CD14-positive monocyte (primary cell): ENCODE results near the gene KCNQ1. TPM values are rescaled to one million over a fixed set of nuclear protein-coding genes. Genes with fewer than 3 reads are reported as not detected.

Experiments
- DNase-seq, 3 donors: peaks; one replicate each; pipeline ENCODE4 v3.0.0-alpha.2; 2011 to 2022
- H2AFZ ChIP-seq: 2 replicates; pipeline ENCODE4 v1.6.0; 2012; ENCODE audit warnings: mild to moderate bottlenecking, low read depth, low read length, inconsistent platforms; ENCODE audit not compliant: insufficient read depth, poor library complexity, severe bottlenecking
- H3K27ac ChIP-seq, 2 donors: 1 replicate in 1 of 2; 2 replicates in 1 of 2; pipeline ENCODE4 v1.5.1; 2012 to 2013; ENCODE audit warnings: low read length in 2 of 2, control low read depth in 1 of 2, inconsistent platforms in 1 of 2, low read depth in 1 of 2, mild to moderate bottlenecking in 1 of 2
- H3K27me3 ChIP-seq, 2 donors: one replicate each; pipeline versions ENCODE4 v1.6.0 to v1.6.1; 2011 to 2013; ENCODE audit warnings: low read length in 2 of 2; ENCODE audit not compliant: control insufficient read depth in 2 of 2, insufficient read depth in 2 of 2
- H3K36me3 ChIP-seq, 2 donors: replicated peaks in 1 of 2; 1 replicate in 1 of 2; 2 replicates in 1 of 2; pipeline versions ENCODE4 v1.5.1 to v1.6.1; 2012 to 2013; ENCODE audit warnings: low read length in 2 of 2, control low read depth in 1 of 2, inconsistent platforms in 1 of 2, mild to moderate bottlenecking in 1 of 2; ENCODE audit not compliant: insufficient read depth in 2 of 2, control insufficient read depth in 1 of 2
- H3K4me1 ChIP-seq, 2 donors: 1 replicate in 1 of 2; 2 replicates in 1 of 2; pipeline versions ENCODE4 v1.5.1 to v1.6.1; 2012 to 2013; ENCODE audit warnings: low read length in 2 of 2, control low read depth in 1 of 2, inconsistent platforms in 1 of 2, mild to moderate bottlenecking in 1 of 2, moderate library complexity in 1 of 2; ENCODE audit not compliant: insufficient read depth in 2 of 2, control insufficient read depth in 1 of 2
- H3K4me2 ChIP-seq: replicated peaks from 2 replicates; pipeline ENCODE3; 2012; ENCODE audit warnings: low read length, moderate library complexity, mild to moderate bottlenecking; ENCODE audit not compliant: poor library complexity, severe bottlenecking; ENCODE audit errors: extremely low read depth
- H3K4me3 ChIP-seq, 3 experiments: fragments of 200-600 bp in 1 of 3; sonication (generic) in 1 of 3; replicated peaks in 1 of 3; 1 replicate in 2 of 3; 2 replicates in 1 of 3; pipeline ENCODE4 v1.5.1; 2011 to 2013; ENCODE audit warnings: low read length in 3 of 3, mild to moderate bottlenecking in 3 of 3, control low read depth in 2 of 3, low read depth in 2 of 3, inconsistent platforms in 1 of 3, moderate library complexity in 1 of 3
- H3K79me2 ChIP-seq: 2 replicates; pipeline ENCODE4 v1.6.0; 2012; ENCODE audit warnings: mild to moderate bottlenecking, control low read depth, inconsistent platforms, low read length, moderate library complexity; ENCODE audit not compliant: insufficient read depth
- H3K9ac ChIP-seq: 2 replicates; pipeline ENCODE4 v1.6.0; 2017; ENCODE audit warnings: low read length, mild to moderate bottlenecking; ENCODE audit not compliant: insufficient read depth, poor library complexity, severe bottlenecking
- H3K9me3 ChIP-seq, 2 donors: replicated peaks in 1 of 2; 1 replicate in 1 of 2; 2 replicates in 1 of 2; pipeline versions ENCODE4 v1.5.1 to v1.6.1; 2012 to 2013; ENCODE audit warnings: low read length in 2 of 2, control low read depth in 1 of 2; ENCODE audit not compliant: control insufficient read depth in 1 of 2, insufficient read depth in 1 of 2
- H4K20me1 ChIP-seq: 2 replicates; pipeline ENCODE4 v1.6.0; 2012; ENCODE audit warnings: mild to moderate bottlenecking, low read length, control low read depth, moderate library complexity; ENCODE audit not compliant: insufficient read depth
- H3K27ac Mint-ChIP-seq, 7 donors: one replicate each; pipeline ENCODE4 v1.8.0; 2020; ENCODE audit warnings: mild to moderate bottlenecking in 7 of 7, mixed read lengths in 7 of 7, moderate library complexity in 6 of 7, inconsistent platforms in 2 of 7
- H3K27me3 Mint-ChIP-seq, 3 donors: one replicate each; pipeline ENCODE4 v1.8.0; 2021 to 2022; ENCODE audit warnings: low read depth in 3 of 3, mild to moderate bottlenecking in 3 of 3, mixed read lengths in 3 of 3, moderate library complexity in 3 of 3, inconsistent platforms in 1 of 3
- H3K36me3 Mint-ChIP-seq, 2 donors: one replicate each; pipeline ENCODE4 v1.8.0; 2020; ENCODE audit warnings: mixed read lengths in 2 of 2, inconsistent platforms in 1 of 2, mild to moderate bottlenecking in 1 of 2
- H3K4me1 Mint-ChIP-seq: one replicate; pipeline ENCODE4 v1.8.0; 2020; ENCODE audit warnings: mild to moderate bottlenecking, mixed read lengths
- H3K4me3 Mint-ChIP-seq, 2 donors: one replicate each; pipeline ENCODE4 v1.8.0; 2020; ENCODE audit warnings: mild to moderate bottlenecking in 2 of 2, mixed read lengths in 2 of 2, moderate library complexity in 1 of 2
- H3K9me3 Mint-ChIP-seq, 7 donors: one replicate each; pipeline ENCODE4 v1.8.0; 2020 to 2022; ENCODE audit warnings: mixed read lengths in 7 of 7, mild to moderate bottlenecking in 6 of 7, moderate library complexity in 6 of 7, inconsistent platforms in 2 of 7
- WGBS: methylation state at CpG from one replicate; pipeline ENCODE4 v1.1.5; 2013; ENCODE audit warnings: missing lambda C conversion rate; ENCODE audit not compliant: insufficient coverage; 5-methylcytosine and 5-hydroxymethylcytosine counted together
- intact Hi-C, 2 donors: fragments of 100-400 bp; cut with micrococcal nuclease; formaldehyde crosslinking; loops; one replicate each; pipeline versions ENCODE4 v1.15.0 to v1.15.1; 2023
- polyA plus RNA-seq, 3 donors: library from polyadenylated mRNA; depleted of rRNA in 1 of 3; unstranded in 2 of 3; stranded (reverse) in 1 of 3; fragments of 300-500 nt in 2 of 3; fragments of >200 nt in 1 of 3; fragmentation: Illumina TruSeq in 2 of 3; gene quantifications; 1 replicate in 2 of 3; 2 replicates in 1 of 3; pipeline ENCODE4 v1.2.3, GENCODE V29; 2012 to 2021
- TF ChIP-seq, protein P1 (sequence below): fragments of 200-600 bp; IDR thresholded peaks from one replicate; pipeline ENCODE4 v1.8.0; 2022; ENCODE audit warnings: antibody characterized with exemption, mild to moderate bottlenecking

The KCNQ1 gene
- polyA plus RNA-seq, 3 donors = 14.9 to 31.8 (median 21.6) TPM

DNA sequence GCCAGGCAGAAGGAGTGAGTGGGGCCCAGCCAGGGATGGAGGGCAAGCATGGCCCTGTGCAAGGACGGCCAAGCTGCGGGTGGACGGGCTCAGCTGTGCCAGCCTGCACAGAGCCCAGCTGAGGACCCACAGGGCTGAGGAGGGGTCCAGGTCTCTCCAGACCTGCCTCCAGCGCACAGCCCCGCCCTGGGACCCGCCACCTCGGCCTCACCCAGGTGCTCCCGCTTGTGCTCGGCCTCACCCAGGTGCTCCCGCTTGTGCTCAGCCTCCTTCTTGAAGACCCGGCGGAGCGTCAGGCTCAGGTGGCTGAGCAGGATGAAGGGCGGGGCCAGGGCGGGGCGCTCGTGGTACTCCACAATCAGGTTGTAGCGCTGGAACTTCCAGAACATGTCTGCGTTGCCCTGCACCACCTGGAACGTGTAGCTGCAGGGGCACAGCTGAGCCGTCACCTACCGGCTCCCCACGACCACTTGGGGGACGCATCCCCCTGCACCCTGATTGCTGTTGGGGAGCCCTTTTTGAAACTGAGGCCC, 37.9 kb upstream of the KCNQ1 start:
- H3K4me1 Mint-ChIP-seq = peaks cover 3% of the 10 kb centered on the region
- Histone ChIP-seq H3K4me2 (no peak overlapping the region), H3K9me3 (no peaks in the 10 kb centered on the region), H3K27me3 (no peaks in the 10 kb centered on the region), H4K20me1 (peaks cover 7% of the 10 kb centered on the region), H2AFZ (no peak overlapping the region), H3K4me1 (peaks cover under 1 to 2% of the 10 kb centered on the region in 2 donors), H3K79me2 (peaks cover 7% of the 10 kb centered on the region), H3K4me3 (no peak overlapping the region), H3K27ac (no peak overlapping the region), H3K9ac (no peak overlapping the region), H3K36me3 (peaks cover 19 to 22% of the 10 kb centered on the region in 2 donors)
- TF ChIP-seq, protein P1, sequence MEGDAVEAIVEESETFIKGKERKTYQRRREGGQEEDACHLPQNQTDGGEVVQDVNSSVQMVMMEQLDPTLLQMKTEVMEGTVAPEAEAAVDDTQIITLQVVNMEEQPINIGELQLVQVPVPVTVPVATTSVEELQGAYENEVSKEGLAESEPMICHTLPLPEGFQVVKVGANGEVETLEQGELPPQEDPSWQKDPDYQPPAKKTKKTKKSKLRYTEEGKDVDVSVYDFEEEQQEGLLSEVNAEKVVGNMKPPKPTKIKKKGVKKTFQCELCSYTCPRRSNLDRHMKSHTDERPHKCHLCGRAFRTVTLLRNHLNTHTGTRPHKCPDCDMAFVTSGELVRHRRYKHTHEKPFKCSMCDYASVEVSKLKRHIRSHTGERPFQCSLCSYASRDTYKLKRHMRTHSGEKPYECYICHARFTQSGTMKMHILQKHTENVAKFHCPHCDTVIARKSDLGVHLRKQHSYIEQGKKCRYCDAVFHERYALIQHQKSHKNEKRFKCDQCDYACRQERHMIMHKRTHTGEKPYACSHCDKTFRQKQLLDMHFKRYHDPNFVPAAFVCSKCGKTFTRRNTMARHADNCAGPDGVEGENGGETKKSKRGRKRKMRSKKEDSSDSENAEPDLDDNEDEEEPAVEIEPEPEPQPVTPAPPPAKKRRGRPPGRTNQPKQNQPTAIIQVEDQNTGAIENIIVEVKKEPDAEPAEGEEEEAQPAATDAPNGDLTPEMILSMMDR = no peak
- intact Hi-C loops = no loop called here
- WGBS = 93% methylated on average over 24 of the region's 24 CpGs
- peaks cover 1 to 4% (median 3%) of the 10 kb centered on the region in 3 donors for H3K27me3 Mint-ChIP-seq
- no peak for DNase-seq
- H3K27ac Mint-ChIP-seq = no peak overlapping the region
- H3K36me3 Mint-ChIP-seq = peaks cover 15 to 26% of the 10 kb centered on the region in 2 donors
- no peaks in the 10 kb centered on the region for H3K9me3 Mint-ChIP-seq
- H3K4me3 Mint-ChIP-seq = no peak overlapping the region

- no peaks in the 10 kb centered on the region for H3K4me1 Mint-ChIP-seq
- H3K27me3 Mint-ChIP-seq = peaks cover 1 to 4% (median 3%) of the 10 kb centered on the region in 3 donors
- TF ChIP-seq, protein P1 = no peak
- Histone ChIP-seq H2AFZ (no peak overlapping the region), H3K9me3 (no peaks in the 10 kb centered on the region), H3K4me2 (no peak overlapping the region), H3K79me2 (no peaks in the 10 kb centered on the region), H3K27me3 (no peaks in the 10 kb centered on the region), H3K4me1 (no peaks in the 10 kb centered on the region), H4K20me1 (peaks cover 6% of the 10 kb centered on the region), H3K27ac (no peak overlapping the region), H3K36me3 (peaks cover 4% of the 10 kb centered on the region in 2 donors), H3K4me3 (no peak overlapping the region), H3K9ac (no peak overlapping the region)
- 92% methylated on average over 6 of the region's 11 CpGs for WGBS
- H3K36me3 Mint-ChIP-seq = peaks cover 4 to 9% of the 10 kb centered on the region in 2 donors
- no peaks in the 10 kb centered on the region for H3K9me3 Mint-ChIP-seq
- intact Hi-C loops = no loop called here
- no peak overlapping the region for H3K4me3 Mint-ChIP-seq
- H3K27ac Mint-ChIP-seq = no peak overlapping the region
- no peak for DNase-seq
These were observed 36.1 kb upstream of the KCNQ1 start for GRCh38 chr11:2408671-2409070.
